Inflammatory macrophage (primary cell): ENCODE measurements around the gene MDH1.
"Not testable (repeated sequence)": the region's sequence is repeated elsewhere in the genome, so short reads cannot be mapped to it uniquely, and the experiment has no call there.

Experiments
- DNase-seq, 2 donors: peaks; one replicate each; pipeline ENCODE4 v3.0.0-alpha.2; 2020 to 2022
- total RNA-seq, 18 experiments: gene quantifications; one replicate each; lab custom pipeline; 2026; ENCODE audit warnings: mixed read lengths in 6 of 18, inconsistent platforms in 2 of 18; lab: John Stamatoyannopoulos, UW

MDH1 gene
- 226 to 650 (median 479) reads per million in 18 experiments for total RNA-seq

GRCh38 chr2:63588385-63589147 is at the start of gene MDH1, which contains the start of gene WDPCP:
MDH1 (plus strand) TSS chr2:63588963; CDS start chr2:63589044, 81 bp downstream.
WDPCP (minus strand) TSS chr2:63588477; CDS start chr2:63588271, 206 bp downstream.
- DNase-seq: peak; percentile 100

DNA sequence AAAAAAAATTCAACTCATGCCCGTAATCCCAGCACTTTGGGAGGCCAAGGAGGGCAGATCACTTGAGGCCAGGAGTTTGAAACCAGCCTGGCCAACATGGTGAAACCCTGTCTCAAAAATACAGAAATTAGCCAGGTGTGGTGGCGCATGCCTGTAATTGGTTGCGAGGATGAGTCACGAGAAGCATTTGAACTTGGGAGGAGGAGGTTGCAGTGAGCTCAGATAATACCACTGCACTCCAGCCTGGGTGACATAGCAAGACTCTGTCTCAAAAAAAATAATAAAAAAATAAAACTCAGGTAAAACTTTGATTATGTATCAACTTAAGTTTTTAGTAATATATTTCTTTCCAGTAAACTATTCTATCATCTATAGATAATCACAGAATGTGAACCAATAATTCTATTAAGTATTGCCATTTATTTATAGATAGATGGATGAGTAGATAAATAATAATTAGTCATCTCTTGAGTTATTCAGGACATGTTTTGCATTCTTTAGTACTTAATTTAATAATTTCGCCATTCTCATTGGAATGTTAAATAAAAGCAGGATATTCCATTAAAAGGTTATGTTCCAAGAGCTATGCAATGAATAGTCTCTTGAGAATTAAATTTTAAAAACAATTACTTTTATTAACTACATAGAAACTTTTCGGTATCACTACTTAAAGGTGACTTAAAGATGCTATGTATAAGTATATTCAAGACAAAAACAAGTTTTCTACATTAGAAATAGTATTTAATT is 49.2 kb upstream of the MDH1 start:
- no peak for DNase-seq

- DNase-seq: peak in 1 of 2 donors; percentile 4
Observed at GRCh38 chr2:63544017-63544627, 44.6 kb upstream of the MDH1 start.

GRCh38 chr2:63545023-63545422 is 43.7 kb upstream of the MDH1 start:
- DNase-seq: no peak

DNA sequence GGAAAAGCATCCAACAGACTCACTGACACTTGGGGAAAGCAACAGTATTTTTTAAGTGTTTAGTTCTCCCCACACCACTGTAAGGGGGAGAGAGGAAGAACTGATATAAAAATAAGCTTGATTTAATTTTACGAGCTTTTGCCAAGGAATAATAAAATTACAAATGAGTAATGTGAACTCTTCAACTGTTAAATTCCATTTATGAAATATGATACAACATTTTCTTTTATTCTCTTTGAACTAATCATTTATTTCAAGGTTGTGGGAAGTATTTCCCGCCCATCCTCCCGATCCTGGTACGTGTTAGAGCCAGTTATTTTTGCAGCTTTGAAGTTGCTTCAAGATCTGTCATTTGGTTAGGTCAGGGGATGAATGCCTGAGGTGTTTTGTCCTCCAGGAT is 35.7 kb upstream of the MDH1 start:
- DNase-seq: no peak

- no peak for DNase-seq
Observed at GRCh38 chr2:63555299-63555698, 33.5 kb upstream of the MDH1 start.

GRCh38 chr2:63555931-63556330 is 32.8 kb upstream of the MDH1 start:
- DNase-seq: no peak

- DNase-seq: not testable (repeated sequence)
Observed at GRCh38 chr2:63557819-63558218, 30.9 kb upstream of the MDH1 start.

DNA sequence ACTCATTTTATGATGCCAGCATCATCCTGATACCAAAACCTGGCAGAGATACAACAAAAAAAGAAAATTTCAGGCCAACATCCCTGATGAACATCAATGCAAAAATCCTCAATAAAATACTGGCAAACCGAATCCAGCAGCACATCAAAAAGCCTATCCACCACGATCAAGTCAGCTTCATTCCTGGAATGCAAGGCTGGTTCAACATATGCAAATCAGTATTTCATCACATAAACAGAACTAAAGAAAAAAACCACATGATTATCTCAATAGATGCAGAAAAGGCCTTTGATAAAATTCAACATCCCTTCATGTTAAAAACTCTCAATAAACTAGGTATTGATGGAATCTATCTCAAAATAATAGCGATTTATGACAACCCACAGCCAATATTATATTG is 29.8 kb upstream of the MDH1 start:
- DNase-seq: not testable (repeated sequence)

DNA sequence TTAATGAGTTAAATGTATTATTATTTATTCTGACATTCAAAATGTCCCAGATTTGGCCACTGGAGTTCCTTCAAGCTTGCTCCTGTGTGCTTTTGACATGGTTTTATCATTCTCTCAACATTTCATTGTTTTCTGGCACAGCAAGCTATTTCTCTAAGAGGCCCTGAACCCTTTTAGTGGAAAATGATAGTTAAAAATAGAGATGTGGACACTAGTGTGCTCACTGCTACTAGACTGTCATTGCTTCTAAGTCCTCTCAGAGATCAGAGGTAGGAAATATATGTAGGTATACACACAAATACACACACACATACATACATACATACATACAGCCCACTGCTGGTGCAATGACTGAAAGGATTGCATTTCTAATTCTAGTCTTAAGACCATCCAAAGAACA is 26.0 kb upstream of the MDH1 start:
- DNase-seq: no peak

- DNase-seq: no peak
Observed at GRCh38 chr2:63569740-63570139, 19.0 kb upstream of the MDH1 start.

DNA sequence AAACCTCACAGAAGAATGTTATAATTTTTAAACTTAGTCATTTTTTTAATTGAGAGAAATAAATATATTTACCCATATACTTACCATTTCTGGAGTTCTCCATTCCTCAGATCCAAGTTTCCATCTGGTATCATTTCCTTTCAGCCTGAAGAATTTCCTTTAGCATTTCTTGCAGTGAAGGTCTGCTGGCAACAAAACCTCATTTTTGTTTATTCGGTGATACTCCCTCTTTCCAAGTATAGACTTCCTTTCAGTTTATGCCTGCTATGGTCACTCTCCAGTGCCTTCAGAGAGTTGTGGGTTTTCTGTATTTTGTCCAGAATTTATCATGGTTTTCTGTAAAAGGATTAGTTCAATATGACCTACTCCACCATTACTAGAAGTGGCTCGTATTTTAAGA is 17.5 kb upstream of the MDH1 start:
- no peak for DNase-seq

DNA sequence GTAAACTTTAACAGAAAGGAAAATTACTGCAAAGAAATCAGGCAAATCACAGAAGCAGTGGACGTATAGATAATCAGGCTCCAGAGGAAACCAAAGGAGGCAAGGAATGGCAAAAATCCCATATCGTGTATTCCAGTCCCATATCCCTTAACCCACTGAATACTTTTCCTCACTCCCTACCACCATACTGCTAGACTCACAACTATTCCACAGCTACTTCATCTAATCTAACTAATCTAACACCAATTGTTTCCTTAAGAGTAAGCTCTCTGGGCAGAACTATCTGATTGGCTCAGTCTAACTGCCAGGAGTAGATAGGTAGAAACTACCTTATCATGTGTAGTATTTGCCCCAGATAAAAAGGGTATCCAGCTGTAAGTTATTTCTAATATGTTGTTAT is 16.8 kb upstream of the MDH1 start:
- no peak for DNase-seq

- not testable (repeated sequence) for DNase-seq
Observed at GRCh38 chr2:63573026-63573425, 15.7 kb upstream of the MDH1 start.

DNA sequence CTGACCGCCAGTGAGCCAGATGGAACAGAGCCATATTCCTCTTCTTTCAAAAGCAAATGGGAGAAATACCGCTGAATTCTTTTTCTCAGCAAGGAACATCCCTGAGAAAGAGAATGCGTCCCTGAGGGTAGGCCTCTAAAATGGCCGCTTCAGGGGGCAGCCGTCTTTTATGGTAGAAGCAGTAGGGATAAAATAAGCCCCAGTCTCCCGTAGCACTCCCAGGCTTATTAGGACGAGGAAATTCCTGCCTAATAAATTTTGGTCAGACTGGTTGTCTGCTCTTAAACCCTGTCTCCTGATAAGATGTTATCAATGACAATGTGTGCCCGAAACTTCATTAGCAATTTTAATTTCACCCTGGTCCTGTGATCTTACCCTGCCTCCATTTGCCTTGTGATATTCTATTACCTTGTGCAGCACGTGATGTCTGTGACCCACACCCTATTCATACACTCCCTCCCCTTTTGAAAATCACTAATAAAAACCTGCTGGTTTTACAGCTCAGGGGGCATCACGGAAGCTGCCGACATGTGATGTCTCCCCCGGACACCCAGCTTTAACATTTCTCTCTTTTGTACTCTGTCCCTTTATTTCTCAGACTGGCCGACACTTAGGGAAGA is 14.9 kb upstream of the MDH1 start:
- not testable (repeated sequence) for DNase-seq

DNA sequence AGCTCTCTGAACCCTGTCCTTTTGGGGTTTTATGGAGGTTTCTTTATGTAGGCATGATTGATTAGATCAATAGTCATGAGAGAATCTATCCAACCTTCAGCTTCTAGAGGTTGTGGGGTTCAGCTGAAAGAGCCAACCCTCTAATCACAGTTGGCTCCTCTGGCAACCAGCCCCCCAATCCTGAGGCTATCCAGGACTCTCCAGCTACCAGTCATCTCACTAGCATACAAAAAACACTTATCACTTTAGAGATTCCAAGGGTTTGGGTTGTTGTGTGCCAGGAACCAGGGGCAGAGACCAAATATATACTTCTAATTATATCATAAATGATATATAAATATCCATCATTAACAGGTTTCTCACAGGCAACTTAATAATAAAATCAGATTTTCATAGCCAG is 12.2 kb upstream of the MDH1 start:
- DNase-seq: no peak

- no peak for DNase-seq
Observed at GRCh38 chr2:63578767-63579166, 10.0 kb upstream of the MDH1 start.

GRCh38 chr2:63580651-63581297 is 8.0 kb upstream of the MDH1 start:
- DNase-seq: peak in 1 of 2 donors; percentile 11

- no peak for DNase-seq
Observed at GRCh38 chr2:63581298-63581961, 7.3 kb upstream of the MDH1 start.

DNA sequence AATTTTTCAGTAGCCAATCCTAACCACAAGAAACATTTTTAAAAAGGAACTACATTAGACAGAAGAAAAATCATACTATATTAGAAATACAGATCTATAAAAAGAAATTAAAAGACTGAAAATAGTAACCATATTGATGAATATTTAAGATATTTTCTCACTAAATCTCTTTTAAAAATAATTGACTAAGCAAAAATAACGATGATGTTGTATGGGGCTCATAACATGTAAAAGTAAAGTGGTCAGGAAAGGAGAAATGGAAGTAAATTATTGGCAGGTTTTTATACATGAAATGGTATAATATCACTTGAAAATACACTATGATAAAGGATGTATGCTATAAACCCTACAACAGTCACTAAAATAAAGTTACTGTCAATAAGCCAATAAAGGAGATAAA is 5.9 kb upstream of the MDH1 start:
- no peak for DNase-seq

- no peak for DNase-seq
Observed at GRCh38 chr2:63587814-63588384, 864 bp upstream of the MDH1 start.
